ENCODE measurements around the gene KIAA1217.
A peak's percentile ranks its signal among the peaks of the same experiment; 100 is the strongest.

Gene KIAA1217

GRCh38 chr10:24357344-24358004 lies 148.5 kb downstream of the KIAA1217 start:
- H3K4me2 ChIP-seq (ENCODE audit: low read length), result no peak overlapping the region
- H3K9me2 ChIP-seq (replicated peaks; ENCODE audit: control insufficient read depth, low read length), result no peaks in the 10 kb centered on the region
- H3K4me3 ChIP-seq (ENCODE audit: low read length), result no peak overlapping the region
- H4K20me1 ChIP-seq (ENCODE audit: control insufficient read depth, insufficient read depth, low read depth, low read length), result no peaks in the 10 kb centered on the region
- no peaks in the 10 kb centered on the region for H3K27me3 ChIP-seq (ENCODE audit: control insufficient read depth, low read length)
- H3F3A ChIP-seq (ENCODE audit: control insufficient read depth, insufficient read depth), result no peaks in the 10 kb centered on the region
- H3K9me3 ChIP-seq (ENCODE audit: control insufficient read depth, insufficient read depth, low read length), result no peaks in the 10 kb centered on the region
- no peaks in the 10 kb centered on the region for H3K79me2 ChIP-seq (ENCODE audit: control insufficient read depth, low read length)
- TF ChIP-seq EZH2phosphoT487 (IDR thresholded peaks at IDR 0.05; ENCODE audit: borderline replicate concordance, low read length) (no peak), CTCF (IDR thresholded peaks at IDR 0.05; ENCODE audit: low read depth, low read length, poor library complexity, severe bottlenecking) (no peak)
- no peak overlapping the region for H3K27ac ChIP-seq (ENCODE audit: low read depth, low read length)
- peaks cover 13% of the 10 kb centered on the region for H3K4me1 ChIP-seq (ENCODE audit: control insufficient read depth, low read length)
- H3K36me3 ChIP-seq (ENCODE audit: control insufficient read depth, low read length), result no peaks in the 10 kb centered on the region

GRCh38 chr10:24358022-24358421 lies 149.1 kb downstream of the KIAA1217 start:
- H3K79me2 ChIP-seq (ENCODE audit: control insufficient read depth, low read length), result no peaks in the 10 kb centered on the region
- H3K9me2 ChIP-seq (replicated peaks; ENCODE audit: control insufficient read depth, low read length), result no peaks in the 10 kb centered on the region
- no peaks in the 10 kb centered on the region for H3K9me3 ChIP-seq (ENCODE audit: control insufficient read depth, insufficient read depth, low read length)
- no peak overlapping the region for H3K27ac ChIP-seq (ENCODE audit: low read depth, low read length)
- H3F3A ChIP-seq (ENCODE audit: control insufficient read depth, insufficient read depth), result no peaks in the 10 kb centered on the region
- no peaks in the 10 kb centered on the region for H3K27me3 ChIP-seq (ENCODE audit: control insufficient read depth, low read length)
- no peaks in the 10 kb centered on the region for H4K20me1 ChIP-seq (ENCODE audit: control insufficient read depth, insufficient read depth, low read depth, low read length)
- TF ChIP-seq CTCF (IDR thresholded peaks at IDR 0.05; ENCODE audit: low read depth, low read length, poor library complexity, severe bottlenecking) (no peak), EZH2phosphoT487 (IDR thresholded peaks at IDR 0.05; ENCODE audit: borderline replicate concordance, low read length) (no peak)
- peaks cover 17% of the 10 kb centered on the region for H3K4me1 ChIP-seq (ENCODE audit: control insufficient read depth, low read length)
- H3K4me3 ChIP-seq (ENCODE audit: low read length), result no peak overlapping the region
- H3K36me3 ChIP-seq (ENCODE audit: control insufficient read depth, low read length), result no peaks in the 10 kb centered on the region
- no peak overlapping the region for H3K4me2 ChIP-seq (ENCODE audit: low read length)

- H3K27ac ChIP-seq (ENCODE audit: low read depth, low read length), result no peak overlapping the region
- H3F3A ChIP-seq (ENCODE audit: control insufficient read depth, insufficient read depth), result no peaks in the 10 kb centered on the region
- TF ChIP-seq EZH2phosphoT487 (IDR thresholded peaks at IDR 0.05; ENCODE audit: borderline replicate concordance, low read length) (no peak), CTCF (IDR thresholded peaks at IDR 0.05; ENCODE audit: low read depth, low read length, poor library complexity, severe bottlenecking) (peak; percentile 80)
- no peaks in the 10 kb centered on the region for H4K20me1 ChIP-seq (ENCODE audit: control insufficient read depth, insufficient read depth, low read depth, low read length)
- H3K4me1 ChIP-seq (ENCODE audit: control insufficient read depth, low read length), result peaks cover 21% of the 10 kb centered on the region
- H3K9me2 ChIP-seq (replicated peaks; ENCODE audit: control insufficient read depth, low read length), result no peaks in the 10 kb centered on the region
- H3K27me3 ChIP-seq (ENCODE audit: control insufficient read depth, low read length), result no peaks in the 10 kb centered on the region
- no peak overlapping the region for H3K4me2 ChIP-seq (ENCODE audit: low read length)
- H3K4me3 ChIP-seq (ENCODE audit: low read length), result no peak overlapping the region
- H3K36me3 ChIP-seq (ENCODE audit: control insufficient read depth, low read length), result no peaks in the 10 kb centered on the region
- H3K9me3 ChIP-seq (ENCODE audit: control insufficient read depth, insufficient read depth, low read length), result no peaks in the 10 kb centered on the region
- no peaks in the 10 kb centered on the region for H3K79me2 ChIP-seq (ENCODE audit: control insufficient read depth, low read length)
These were observed 151.6 kb downstream of the KIAA1217 start for GRCh38 chr10:24360282-24361127.
